Common myeloid progenitor, CD34-positive (primary cell): ENCODE measurements around the gene GALNT1.

Experiments
- CTCF ChIA-PET: fragments of 350-600 bp; sonication (Branson Sonifier 250); formaldehyde crosslinking; loops from one replicate; lab custom pipeline; 2021; ENCODE audit warnings: antibody characterized with exemption; lab: Charles Lee
- POLR2A ChIA-PET: fragments of 350-600 bp; sonication (Branson Sonifier 250); formaldehyde crosslinking; loops from one replicate; lab custom pipeline; 2021; ENCODE audit warnings: antibody characterized with exemption; lab: Charles Lee
- DNase-seq, 3 donors: peaks; one replicate each; pipeline versions ENCODE4 v3.0.0 to v3.0.0-alpha.2; 2013
- H3K27ac ChIP-seq, 2 experiments: 1 replicate in 1 of 2; 2 replicates in 1 of 2; pipeline ENCODE4 v1.7.0; 2013; ENCODE audit warnings: inconsistent platforms in 2 of 2, low read length in 2 of 2, mild to moderate bottlenecking in 2 of 2, low read depth in 1 of 2, moderate library complexity in 1 of 2; ENCODE audit not compliant: severe bottlenecking in 2 of 2, insufficient read depth in 1 of 2, poor library complexity in 1 of 2
- H3K27me3 ChIP-seq, 5 experiments: replicated peaks in 2 of 5; 1 replicate in 3 of 5; 2 replicates in 2 of 5; pipeline versions ENCODE4 v1.6.1 to v1.7.0; 2013; ENCODE audit warnings: low read length in 4 of 5, mild to moderate bottlenecking in 2 of 5, moderate library complexity in 2 of 5, inconsistent platforms in 1 of 5; ENCODE audit not compliant: insufficient read depth in 5 of 5, control insufficient read depth in 4 of 5
- H3K36me3 ChIP-seq, 4 experiments: 1 replicate in 2 of 4; 2 replicates in 2 of 4; pipeline versions ENCODE4 v1.6.1 to v1.7.0; 2013; ENCODE audit warnings: low read length in 3 of 4, control low read depth in 1 of 4, mild to moderate bottlenecking in 1 of 4; ENCODE audit not compliant: control insufficient read depth in 4 of 4, insufficient read depth in 4 of 4
- H3K4me1 ChIP-seq, 4 experiments: 1 replicate in 3 of 4; 2 replicates in 1 of 4; pipeline versions ENCODE4 v1.6.1 to v1.7.1; 2013; ENCODE audit warnings: low read length in 3 of 4, mild to moderate bottlenecking in 3 of 4, control low read depth in 1 of 4, inconsistent platforms in 1 of 4, moderate library complexity in 1 of 4; ENCODE audit not compliant: control insufficient read depth in 4 of 4, insufficient read depth in 4 of 4; ENCODE audit errors: control extremely low read depth in 1 of 4
- H3K4me3 ChIP-seq, 7 experiments: 1 replicate in 4 of 7; 2 replicates in 3 of 7; pipeline versions ENCODE4 v1.5.1 to v1.7.0; 2013; ENCODE audit warnings: mild to moderate bottlenecking in 7 of 7, low read length in 6 of 7, moderate library complexity in 6 of 7, inconsistent platforms in 2 of 7, low read depth in 2 of 7, control low read depth in 1 of 7; ENCODE audit not compliant: insufficient read depth in 4 of 7, control insufficient read depth in 1 of 7; ENCODE audit errors: extremely low read depth in 1 of 7
- H3K9me3 ChIP-seq, 5 experiments: 1 replicate in 4 of 5; 2 replicates in 1 of 5; pipeline versions ENCODE4 v1.6.1 to v1.7.1; 2013; ENCODE audit warnings: low read length in 4 of 5, mild to moderate bottlenecking in 2 of 5, inconsistent platforms in 1 of 5, low read depth in 1 of 5, moderate library complexity in 1 of 5; ENCODE audit not compliant: control insufficient read depth in 4 of 5, insufficient read depth in 2 of 5; ENCODE audit errors: control extremely low read depth in 1 of 5
- WGBS: methylation state at CpG from one replicate; pipeline ENCODE4 v1.1.5; 2013; ENCODE audit not compliant: insufficient coverage; 5-methylcytosine and 5-hydroxymethylcytosine counted together

GALNT1 gene

GRCh38 chr18:35740656-35741055 is 159.1 kb downstream of the GALNT1 start:
- Histone ChIP-seq H3K4me3 (no peak overlapping the region), H3K27me3 (no peaks in the 10 kb centered on the region), H3K27ac (no peak overlapping the region), H3K9me3 (peaks cover 0 to 3% (median 0%) of the 10 kb centered on the region in 5 experiments), H3K4me1 (no peaks in the 10 kb centered on the region), H3K36me3 (no peaks in the 10 kb centered on the region)
- CTCF ChIA-PET: no interaction called here
- no peak for DNase-seq
- no CpG with 5 or more reads among the region's 2 CpGs for WGBS
- POLR2A ChIA-PET: no interaction called here

DNA sequence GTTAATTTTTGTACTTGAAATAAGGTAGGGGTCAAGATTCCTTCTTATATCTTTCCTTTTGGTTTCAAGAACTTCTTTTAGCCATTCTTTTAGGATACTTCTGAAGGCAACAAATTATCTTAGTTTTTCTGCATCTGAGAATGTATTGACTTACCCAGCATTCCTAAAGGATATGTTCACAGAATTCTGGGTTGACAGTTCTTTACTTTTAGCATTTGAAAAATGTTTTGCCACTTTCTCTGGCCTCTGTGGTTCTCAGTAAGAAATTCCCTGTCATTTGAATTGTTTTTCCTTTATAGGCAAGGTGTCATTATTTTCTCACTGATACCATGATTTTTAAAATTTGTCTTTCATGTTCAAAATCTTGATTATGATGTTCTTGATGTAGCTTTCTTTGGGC is 162.4 kb downstream of the GALNT1 start:
- Histone ChIP-seq H3K4me1 (no peaks in the 10 kb centered on the region), H3K36me3 (no peaks in the 10 kb centered on the region), H3K27ac (no peak overlapping the region), H3K9me3 (peaks cover 0 to 3% (median 0%) of the 10 kb centered on the region in 5 experiments), H3K27me3 (no peaks in the 10 kb centered on the region), H3K4me3 (no peak overlapping the region)
- POLR2A ChIA-PET: no interaction called here
- CTCF ChIA-PET: interaction anchor here (0.6 kb wide), 1 partner anchor 1263 kb away, joined by 3 read pairs; no protein-coding TSS in a partner anchor
- no peak for DNase-seq

DNA sequence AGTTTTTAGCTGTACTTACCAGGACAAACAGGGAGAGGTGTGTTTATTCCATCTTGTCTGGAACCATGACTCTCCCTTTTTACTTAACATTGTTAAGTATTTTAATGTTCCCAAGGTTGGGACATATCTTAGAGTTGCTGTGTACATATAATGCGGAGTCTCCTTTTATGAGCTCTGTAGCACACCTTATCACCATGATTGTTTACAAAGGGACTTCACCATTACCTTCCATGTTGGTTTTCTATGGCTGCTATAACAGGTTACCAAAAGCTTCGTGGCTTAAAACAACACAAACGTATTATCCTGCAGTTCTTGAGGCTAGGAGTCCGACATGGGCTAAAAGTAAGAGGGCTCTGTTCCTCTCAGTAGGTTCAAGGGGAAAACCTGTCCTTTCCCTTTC is 164.3 kb downstream of the GALNT1 start:
- peaks cover 0 to 3% (median 0%) of the 10 kb centered on the region in 5 experiments for H3K9me3 ChIP-seq
- no peaks in the 10 kb centered on the region for H3K4me1 ChIP-seq
- H3K27me3 ChIP-seq: no peaks in the 10 kb centered on the region
- no peak overlapping the region for H3K4me3 ChIP-seq
- ChIA-PET CTCF (interaction anchor here (1.5 kb wide), 1 partner anchor 10 kb away, joined by 6 read pairs; no protein-coding TSS in a partner anchor), POLR2A (no interaction called here)
- H3K27ac ChIP-seq: no peak overlapping the region
- no peak for DNase-seq
- H3K36me3 ChIP-seq: no peaks in the 10 kb centered on the region
- 100% methylated on average over 2 of the region's 4 CpGs for WGBS

- H3K4me1 ChIP-seq: no peaks in the 10 kb centered on the region
- no peak overlapping the region for H3K4me3 ChIP-seq
- POLR2A ChIA-PET: no interaction called here
- H3K36me3 ChIP-seq: no peaks in the 10 kb centered on the region
- no peak overlapping the region for H3K27ac ChIP-seq
- peaks cover 0 to 3% (median 0%) of the 10 kb centered on the region in 5 experiments for H3K9me3 ChIP-seq
- WGBS: 100% methylated on average over 2 of the region's 2 CpGs
- no peaks in the 10 kb centered on the region for H3K27me3 ChIP-seq
- CTCF ChIA-PET: interaction anchor here (1.5 kb wide), 1 partner anchor 9 kb away, joined by 6 read pairs; no protein-coding TSS in a partner anchor
- DNase-seq: no peak
Measured at GRCh38 chr18:35746826-35747339, 165.3 kb downstream of the GALNT1 start.

GRCh38 chr18:35747894-35748472 is 166.4 kb downstream of the GALNT1 start:
- POLR2A ChIA-PET: no interaction called here
- Histone ChIP-seq H3K27ac (no peak overlapping the region), H3K27me3 (no peaks in the 10 kb centered on the region), H3K4me3 (no peak overlapping the region), H3K9me3 (peaks cover 0 to 3% (median 0%) of the 10 kb centered on the region in 5 experiments), H3K36me3 (no peaks in the 10 kb centered on the region), H3K4me1 (no peaks in the 10 kb centered on the region)
- DNase-seq: no peak
- CTCF ChIA-PET: no interaction called here
- WGBS: 65% methylated on average over 4 of the region's 7 CpGs

DNA sequence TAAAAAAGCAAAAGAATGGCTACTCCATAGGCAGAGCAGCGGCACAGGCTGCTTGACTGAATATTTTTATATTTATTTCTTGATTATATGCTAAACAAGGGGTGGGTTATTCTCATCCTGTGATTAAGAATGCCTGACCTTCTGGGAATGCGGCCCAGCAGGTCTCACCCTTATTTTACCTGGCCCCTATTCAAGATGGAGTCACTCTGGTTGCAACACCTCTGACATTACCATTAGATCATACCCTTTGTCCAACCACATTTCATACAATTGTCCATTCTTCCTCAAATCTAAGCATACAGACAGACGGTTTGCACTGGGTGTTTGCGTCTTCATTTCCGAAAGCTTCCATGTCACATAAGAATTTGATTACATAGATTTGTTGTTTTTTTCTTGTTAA is 168.2 kb downstream of the GALNT1 start:
- no peaks in the 10 kb centered on the region for H3K27me3 ChIP-seq
- H3K36me3 ChIP-seq: no peaks in the 10 kb centered on the region
- no peak overlapping the region for H3K27ac ChIP-seq
- H3K4me1 ChIP-seq: no peaks in the 10 kb centered on the region
- WGBS: 100% methylated on average over 4 of the region's 5 CpGs
- peaks cover 0 to 3% (median 0%) of the 10 kb centered on the region in 5 experiments for H3K9me3 ChIP-seq
- ChIA-PET CTCF (no interaction called here), POLR2A (no interaction called here)
- no peak for DNase-seq
- H3K4me3 ChIP-seq: no peak overlapping the region

DNA sequence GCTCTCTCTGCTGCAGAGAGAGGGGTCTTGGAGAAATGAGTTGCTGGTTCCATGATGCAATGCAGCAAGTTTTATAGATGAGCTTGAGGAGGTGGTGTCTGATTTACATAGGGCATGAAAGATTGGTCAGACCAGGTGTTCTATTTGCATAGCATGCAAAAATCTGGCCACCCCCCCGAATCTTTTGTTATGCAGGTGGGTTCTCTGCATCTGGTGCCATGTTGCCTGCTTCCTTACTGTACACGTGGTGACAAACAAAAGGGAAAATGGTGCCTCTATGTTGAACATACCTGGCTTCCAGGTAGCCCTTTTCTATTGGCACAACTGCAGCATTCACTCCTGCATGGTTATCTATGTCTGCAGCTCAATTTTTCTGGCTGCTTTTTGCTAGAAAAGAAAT is 169.4 kb downstream of the GALNT1 start:
- ChIA-PET POLR2A (no interaction called here), CTCF (no interaction called here)
- Histone ChIP-seq H3K4me3 (no peak overlapping the region), H3K27me3 (no peaks in the 10 kb centered on the region), H3K27ac (no peak overlapping the region), H3K9me3 (no peaks in the 10 kb centered on the region), H3K4me1 (no peaks in the 10 kb centered on the region), H3K36me3 (no peaks in the 10 kb centered on the region)
- DNase-seq: no peak
- 63% methylated on average over 2 of the region's 2 CpGs for WGBS
